ENCODE data around the gene PLCL2.
A peak's percentile ranks its signal among the peaks of the same experiment; 100 is the strongest.
"Not testable (repeated sequence)": the region's sequence is repeated elsewhere in the genome, so short reads cannot be mapped to it uniquely, and the experiment has no call there.

Gene PLCL2

DNA sequence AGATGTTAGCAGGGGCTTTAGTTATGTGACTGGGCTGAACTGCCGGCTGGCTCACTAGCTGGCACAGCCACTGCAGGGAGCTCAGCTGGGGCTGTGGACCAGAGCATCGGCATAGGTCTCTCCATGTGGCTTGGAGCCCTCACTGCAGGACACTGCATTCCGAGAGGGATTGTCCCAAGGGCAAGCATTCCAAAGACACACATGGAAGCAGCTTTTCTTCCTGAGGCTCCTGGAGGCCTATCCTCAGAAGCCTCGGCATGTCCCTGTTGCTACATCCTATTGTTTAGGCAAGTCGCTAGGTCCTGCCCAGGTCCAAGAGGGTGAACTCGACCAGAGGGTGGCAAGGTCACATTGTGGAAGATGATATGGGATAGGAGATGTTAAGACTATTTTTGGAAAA is 209.8 kb downstream of the PLCL2 start:
- TF ChIP-seq, protein P1, sequence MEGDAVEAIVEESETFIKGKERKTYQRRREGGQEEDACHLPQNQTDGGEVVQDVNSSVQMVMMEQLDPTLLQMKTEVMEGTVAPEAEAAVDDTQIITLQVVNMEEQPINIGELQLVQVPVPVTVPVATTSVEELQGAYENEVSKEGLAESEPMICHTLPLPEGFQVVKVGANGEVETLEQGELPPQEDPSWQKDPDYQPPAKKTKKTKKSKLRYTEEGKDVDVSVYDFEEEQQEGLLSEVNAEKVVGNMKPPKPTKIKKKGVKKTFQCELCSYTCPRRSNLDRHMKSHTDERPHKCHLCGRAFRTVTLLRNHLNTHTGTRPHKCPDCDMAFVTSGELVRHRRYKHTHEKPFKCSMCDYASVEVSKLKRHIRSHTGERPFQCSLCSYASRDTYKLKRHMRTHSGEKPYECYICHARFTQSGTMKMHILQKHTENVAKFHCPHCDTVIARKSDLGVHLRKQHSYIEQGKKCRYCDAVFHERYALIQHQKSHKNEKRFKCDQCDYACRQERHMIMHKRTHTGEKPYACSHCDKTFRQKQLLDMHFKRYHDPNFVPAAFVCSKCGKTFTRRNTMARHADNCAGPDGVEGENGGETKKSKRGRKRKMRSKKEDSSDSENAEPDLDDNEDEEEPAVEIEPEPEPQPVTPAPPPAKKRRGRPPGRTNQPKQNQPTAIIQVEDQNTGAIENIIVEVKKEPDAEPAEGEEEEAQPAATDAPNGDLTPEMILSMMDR (IDR thresholded peaks at IDR 0.05; ENCODE audit: low read length, missing control alignments) = no peak
- DNase-seq (ENCODE audit: low read depth) = no peak
- no peak overlapping the region for H3K4me3 ChIP-seq (replicated peaks; ENCODE audit: low read depth, low read length)

DNA sequence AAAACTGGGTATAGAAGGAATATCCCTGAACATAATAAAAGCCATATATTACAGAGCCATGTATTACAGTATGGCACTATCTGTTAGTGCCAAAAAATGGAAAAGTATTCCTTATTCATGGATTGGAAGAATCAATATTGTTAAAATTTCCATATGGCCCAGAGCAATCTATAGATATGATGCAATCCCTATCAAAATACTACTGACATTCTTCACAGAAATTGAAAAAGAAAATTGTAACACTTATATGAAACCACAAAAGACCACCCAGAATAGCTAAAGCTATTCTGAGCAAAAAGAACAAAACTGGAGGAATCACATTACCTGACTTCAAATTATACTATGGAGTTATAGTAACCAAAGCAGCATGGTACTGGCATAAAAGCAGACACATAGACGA is 218.8 kb downstream of the PLCL2 start:
- no peak overlapping the region for H3K4me3 ChIP-seq (replicated peaks; ENCODE audit: low read depth, low read length)
- no peak for DNase-seq (ENCODE audit: low read depth)
- TF ChIP-seq, protein P1 (IDR thresholded peaks at IDR 0.05; ENCODE audit: low read length, missing control alignments) = no peak

DNA sequence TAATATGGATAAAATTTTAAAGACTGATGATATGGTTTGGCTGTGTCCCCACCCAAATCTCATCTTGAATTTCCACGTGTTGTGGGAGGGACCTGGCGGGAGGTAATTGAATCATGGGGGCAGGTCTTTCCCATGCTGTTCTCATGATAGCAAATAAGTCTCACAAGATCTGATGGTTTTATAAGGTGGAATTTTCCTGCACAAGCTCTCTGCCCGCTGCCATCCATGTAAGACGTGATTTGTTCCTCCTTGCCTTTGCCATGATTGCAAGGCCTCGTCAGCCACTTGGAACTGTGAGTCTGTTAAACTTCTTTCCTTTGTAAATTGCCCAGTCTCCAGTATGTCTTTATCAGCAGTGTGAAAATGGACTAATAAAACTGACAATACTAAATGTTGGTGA is 222.0 kb downstream of the PLCL2 start:
- H3K4me3 ChIP-seq (replicated peaks; ENCODE audit: low read depth, low read length); DNase-seq (ENCODE audit: low read depth): not testable (repeated sequence)

DNA sequence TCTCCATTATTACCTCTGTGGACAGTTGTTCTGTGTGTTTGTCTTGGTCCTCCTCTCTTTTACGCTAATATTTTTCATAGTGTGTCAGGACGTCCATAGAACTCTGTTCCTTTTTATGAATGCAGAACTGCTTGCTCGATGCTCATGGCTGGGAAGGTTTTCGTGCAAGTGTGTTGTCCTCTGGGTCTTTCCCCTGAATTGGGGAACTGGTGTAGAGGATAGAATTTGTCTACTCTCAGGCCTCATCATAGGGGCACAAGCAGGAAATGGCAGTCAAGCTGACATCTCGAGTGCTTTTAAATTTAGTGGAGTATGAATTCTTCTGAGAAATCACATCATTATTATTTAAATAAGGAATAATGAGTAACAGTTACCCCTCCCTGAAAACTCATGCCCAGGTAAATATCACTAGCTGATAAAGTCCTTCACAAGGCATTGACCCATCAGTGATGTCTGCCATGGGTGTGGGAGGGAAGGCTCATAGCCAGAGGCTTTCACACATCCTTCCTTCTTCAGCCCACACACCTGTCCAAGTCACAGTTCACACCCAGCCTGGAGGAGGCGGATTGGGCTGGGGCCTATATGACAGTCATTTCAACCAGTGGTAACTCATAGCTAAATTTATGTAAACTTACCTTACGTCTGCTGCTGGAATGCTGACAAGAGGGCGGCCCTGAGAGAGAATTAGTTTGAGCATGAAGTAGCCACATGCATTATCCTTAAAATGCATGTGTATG is 226.1 kb downstream of the PLCL2 start:
- TF ChIP-seq, protein P1 (IDR thresholded peaks at IDR 0.05; ENCODE audit: low read length, missing control alignments) = no peak
- H3K4me3 ChIP-seq (replicated peaks; ENCODE audit: low read depth, low read length) = no peak overlapping the region
- DNase-seq (ENCODE audit: low read depth) = no peak

DNA sequence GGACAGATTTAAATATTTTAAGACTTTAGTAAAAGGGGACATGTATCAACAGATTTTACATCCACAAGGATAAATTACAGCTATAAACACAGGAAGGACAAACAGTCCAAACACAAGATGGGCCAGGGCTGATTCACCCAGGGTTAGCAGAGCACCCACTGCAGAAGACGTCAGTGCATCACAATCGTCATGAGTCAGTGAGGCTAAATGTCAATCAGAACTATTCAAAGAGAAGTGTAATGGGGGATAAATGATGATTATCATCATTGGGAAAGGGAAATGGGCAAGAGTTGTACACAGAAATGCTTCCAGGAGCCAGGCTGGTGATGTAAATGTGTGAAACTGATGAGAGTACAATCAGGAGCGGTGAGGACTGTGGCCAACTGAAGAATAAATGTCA is 226.8 kb downstream of the PLCL2 start:
- peak; percentile 45 for DNase-seq (ENCODE audit: low read depth)
- H3K4me3 ChIP-seq (replicated peaks; ENCODE audit: low read depth, low read length) = no peak overlapping the region
- TF ChIP-seq, protein P1 (IDR thresholded peaks at IDR 0.05; ENCODE audit: low read length, missing control alignments) = no peak

DNA sequence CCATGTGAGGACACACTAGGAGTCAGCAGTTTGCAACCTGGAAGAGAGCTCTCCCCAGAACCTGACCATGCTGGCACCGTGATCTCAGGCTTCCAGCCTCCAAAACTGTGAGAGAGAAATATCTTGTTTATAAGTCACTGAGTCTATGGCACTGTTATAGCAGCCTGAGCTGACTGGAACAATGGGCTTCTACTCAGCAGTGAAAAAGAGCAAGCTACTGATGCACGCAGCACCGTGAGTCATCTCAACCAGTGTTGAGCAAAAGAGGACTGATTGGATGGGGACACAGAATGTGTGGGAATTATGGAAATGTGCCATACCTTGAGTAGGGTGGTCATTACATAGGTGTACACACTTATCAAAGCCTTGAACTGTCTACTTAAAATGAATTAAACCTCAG is 230.4 kb downstream of the PLCL2 start:
- DNase-seq (ENCODE audit: low read depth) = peak; percentile 48
- H3K4me3 ChIP-seq (replicated peaks; ENCODE audit: low read depth, low read length) = no peak overlapping the region
- TF ChIP-seq, protein P1 (IDR thresholded peaks at IDR 0.05; ENCODE audit: low read length, missing control alignments) = no peak

DNA sequence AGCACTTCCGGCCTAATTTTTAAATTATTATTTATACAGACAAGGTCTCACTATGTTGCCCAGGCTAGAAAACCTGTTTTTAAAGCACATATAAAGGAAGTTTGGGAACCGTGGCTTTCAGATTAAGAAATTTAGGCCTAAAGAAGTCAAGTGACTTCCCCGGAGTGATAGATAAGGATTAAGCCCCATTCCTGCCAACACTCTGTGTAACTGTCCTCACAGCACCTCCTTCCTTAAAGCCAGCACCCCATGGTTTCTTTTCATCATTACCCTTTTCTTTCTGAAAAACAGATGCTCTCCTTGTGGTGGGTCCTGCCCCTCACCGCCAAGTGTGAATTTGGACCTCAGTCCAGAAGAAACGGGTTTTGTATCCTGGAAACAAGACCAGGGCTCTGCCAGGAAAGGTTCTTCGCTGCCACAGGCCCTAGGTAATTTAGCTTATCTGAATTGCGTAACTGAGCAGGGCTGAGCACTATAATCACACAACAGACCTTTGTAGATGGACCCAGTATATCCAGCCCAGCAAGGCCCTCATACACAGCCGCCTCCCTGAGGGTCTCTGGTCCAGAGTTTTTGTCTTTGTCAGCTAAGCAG is 231.3 kb downstream of the PLCL2 start:
- TF ChIP-seq, protein P1 (IDR thresholded peaks at IDR 0.05; ENCODE audit: low read length, missing control alignments) = no peak
- no peak for DNase-seq (ENCODE audit: low read depth)
- no peak overlapping the region for H3K4me3 ChIP-seq (replicated peaks; ENCODE audit: low read depth, low read length)
